Upper lobe of left lung (tissue), 4 donors: ENCODE data around the gene FAM136A.

Experiments
- EP300 ChIP-seq, 4 donors: sonication (generic); formaldehyde crosslinking; IDR thresholded peaks; one replicate each; pipeline ENCODE4 v1.5.1; 2017; ENCODE audit warnings: antibody characterized with exemption in 4 of 4, control low read depth in 2 of 4
- POLR2A ChIP-seq, 4 donors: fragments of 450-650 bp; IDR thresholded peaks; one replicate each; pipeline ENCODE4 v1.5.1; 2016 to 2017; ENCODE audit warnings: antibody characterized with exemption in 4 of 4, mild to moderate bottlenecking in 2 of 4
- POLR2AphosphoS5 ChIP-seq, 2 donors: sonication (generic); formaldehyde crosslinking; IDR thresholded peaks; one replicate each; pipeline ENCODE4 v1.5.1; 2017; ENCODE audit warnings: antibody characterized with exemption in 2 of 2
- TF ChIP-seq, protein P1 (sequence below), 6 experiments: fragments of 450-650 bp in 4 of 6; fragments of 200-600 bp in 2 of 6; sonication (generic) in 2 of 6; IDR thresholded peaks; one replicate each; pipeline ENCODE4 v1.5.1; 2016 to 2019; ENCODE audit warnings: antibody characterized with exemption in 6 of 6

- TF ChIP-seq, protein P1, sequence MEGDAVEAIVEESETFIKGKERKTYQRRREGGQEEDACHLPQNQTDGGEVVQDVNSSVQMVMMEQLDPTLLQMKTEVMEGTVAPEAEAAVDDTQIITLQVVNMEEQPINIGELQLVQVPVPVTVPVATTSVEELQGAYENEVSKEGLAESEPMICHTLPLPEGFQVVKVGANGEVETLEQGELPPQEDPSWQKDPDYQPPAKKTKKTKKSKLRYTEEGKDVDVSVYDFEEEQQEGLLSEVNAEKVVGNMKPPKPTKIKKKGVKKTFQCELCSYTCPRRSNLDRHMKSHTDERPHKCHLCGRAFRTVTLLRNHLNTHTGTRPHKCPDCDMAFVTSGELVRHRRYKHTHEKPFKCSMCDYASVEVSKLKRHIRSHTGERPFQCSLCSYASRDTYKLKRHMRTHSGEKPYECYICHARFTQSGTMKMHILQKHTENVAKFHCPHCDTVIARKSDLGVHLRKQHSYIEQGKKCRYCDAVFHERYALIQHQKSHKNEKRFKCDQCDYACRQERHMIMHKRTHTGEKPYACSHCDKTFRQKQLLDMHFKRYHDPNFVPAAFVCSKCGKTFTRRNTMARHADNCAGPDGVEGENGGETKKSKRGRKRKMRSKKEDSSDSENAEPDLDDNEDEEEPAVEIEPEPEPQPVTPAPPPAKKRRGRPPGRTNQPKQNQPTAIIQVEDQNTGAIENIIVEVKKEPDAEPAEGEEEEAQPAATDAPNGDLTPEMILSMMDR (IDR thresholded peaks at IDR 0.05): no peak
- TF ChIP-seq EP300 (IDR thresholded peaks at IDR 0.05) (no peak), POLR2A (IDR thresholded peaks at IDR 0.05) (no peak), POLR2AphosphoS5 (IDR thresholded peaks at IDR 0.05) (no peak)
Measured at GRCh38 chr2:70314640-70315039, 12.8 kb upstream of the FAM136A start.
